ENCODE data around the gene RTP5. TPM values are rescaled to one million over a fixed set of nuclear protein-coding genes. Genes with fewer than 3 reads are reported as not detected.
A peak's percentile ranks its signal among the peaks of the same experiment; 100 is the strongest.

RTP5 gene
- total and polyA plus RNA-seq, 8 donors, result 0.10 to 0.43 TPM; not detected in 6

DNA sequence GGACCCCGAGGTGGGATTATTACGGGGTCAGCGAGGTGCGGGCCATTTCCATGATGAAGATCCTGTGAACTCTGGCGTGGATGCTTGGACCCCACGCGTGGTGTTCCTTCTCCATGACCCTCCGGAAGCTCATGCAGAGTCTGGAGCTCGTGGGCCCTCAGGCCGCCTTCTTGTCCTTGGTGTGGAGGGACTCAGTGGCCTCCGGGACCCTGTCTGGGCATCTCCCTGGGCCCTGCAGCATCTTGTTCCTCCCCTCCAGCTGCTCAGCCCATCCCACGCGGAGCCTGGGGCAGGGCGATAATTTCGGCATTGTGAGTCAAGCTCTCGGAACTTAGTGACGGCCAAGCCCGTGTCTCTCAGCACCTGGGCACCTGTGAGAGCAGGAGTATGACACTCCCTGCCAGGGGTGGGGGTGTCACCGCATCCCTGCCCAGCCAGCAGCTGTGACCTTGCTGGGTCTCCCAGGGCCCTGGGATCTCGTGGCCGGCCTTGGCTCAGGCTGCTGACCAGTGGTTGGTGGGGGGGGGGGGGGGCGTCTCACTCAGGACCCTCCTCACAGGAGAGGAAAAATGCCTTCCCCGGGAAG lies 24.6 kb downstream of the RTP5 start:
- peaks cover 0 to 28% (median 17%) of the 10 kb centered on the region in 4 donors for H3K4me1 ChIP-seq

DNA sequence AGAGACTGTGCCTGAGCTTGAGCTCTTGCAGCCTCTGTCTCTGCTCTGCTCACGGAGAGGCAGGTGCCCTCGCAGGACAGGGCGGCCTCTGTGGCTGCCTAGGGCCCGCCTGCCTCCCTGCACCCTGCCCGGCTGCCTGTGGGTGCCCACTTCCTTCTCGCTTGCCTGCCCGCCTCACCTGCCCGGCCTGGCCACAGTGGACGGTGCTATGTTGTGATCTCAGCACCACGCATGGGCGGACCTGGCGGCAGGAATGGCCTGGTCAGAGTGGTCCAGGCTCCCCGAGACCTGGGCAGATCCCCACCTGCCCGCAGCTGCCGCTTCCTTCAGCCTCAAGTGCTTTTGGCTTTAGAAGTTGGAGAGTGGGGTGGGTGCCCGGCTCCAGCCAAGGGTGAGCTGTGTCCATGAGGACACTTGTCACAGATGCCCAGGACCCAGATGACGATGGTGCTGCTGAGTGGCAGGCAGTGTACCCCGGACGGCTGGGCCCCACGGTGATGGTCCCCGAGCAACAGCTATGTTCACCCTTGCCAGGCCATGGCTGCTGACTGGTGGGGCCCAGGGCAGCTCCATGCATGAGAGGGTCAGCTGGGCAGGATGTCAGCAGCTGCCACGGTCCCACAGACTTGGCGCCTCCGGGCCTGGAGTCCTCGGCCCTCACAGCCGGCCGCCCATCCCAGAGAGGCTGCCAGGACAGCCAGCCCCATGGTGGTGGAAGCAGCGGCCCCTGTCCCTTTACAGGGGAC lies 25.3 kb downstream of the RTP5 start:
- Histone ChIP-seq H3K4me3 (no peak overlapping the region), H3K4me1 (peaks cover 0 to 35% (median 17%) of the 10 kb centered on the region in 4 donors), H3K9me3 (no peaks in the 10 kb centered on the region), H3K27ac (no peak overlapping the region), H3K36me3 (no peaks in the 10 kb centered on the region), H3K27me3 (no peaks in the 10 kb centered on the region)
- intact Hi-C loops (cut with DNase I; ENCODE audit: low total_unique reads), result no loop called here
- TF ChIP-seq, protein P1, sequence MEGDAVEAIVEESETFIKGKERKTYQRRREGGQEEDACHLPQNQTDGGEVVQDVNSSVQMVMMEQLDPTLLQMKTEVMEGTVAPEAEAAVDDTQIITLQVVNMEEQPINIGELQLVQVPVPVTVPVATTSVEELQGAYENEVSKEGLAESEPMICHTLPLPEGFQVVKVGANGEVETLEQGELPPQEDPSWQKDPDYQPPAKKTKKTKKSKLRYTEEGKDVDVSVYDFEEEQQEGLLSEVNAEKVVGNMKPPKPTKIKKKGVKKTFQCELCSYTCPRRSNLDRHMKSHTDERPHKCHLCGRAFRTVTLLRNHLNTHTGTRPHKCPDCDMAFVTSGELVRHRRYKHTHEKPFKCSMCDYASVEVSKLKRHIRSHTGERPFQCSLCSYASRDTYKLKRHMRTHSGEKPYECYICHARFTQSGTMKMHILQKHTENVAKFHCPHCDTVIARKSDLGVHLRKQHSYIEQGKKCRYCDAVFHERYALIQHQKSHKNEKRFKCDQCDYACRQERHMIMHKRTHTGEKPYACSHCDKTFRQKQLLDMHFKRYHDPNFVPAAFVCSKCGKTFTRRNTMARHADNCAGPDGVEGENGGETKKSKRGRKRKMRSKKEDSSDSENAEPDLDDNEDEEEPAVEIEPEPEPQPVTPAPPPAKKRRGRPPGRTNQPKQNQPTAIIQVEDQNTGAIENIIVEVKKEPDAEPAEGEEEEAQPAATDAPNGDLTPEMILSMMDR (IDR thresholded peaks at IDR 0.05), result no peak
- TF ChIP-seq POLR2AphosphoS5 (IDR thresholded peaks at IDR 0.05), result no peak
- TF ChIP-seq EP300 (IDR thresholded peaks at IDR 0.05), result no peak
- no peak for TF ChIP-seq POLR2A (IDR thresholded peaks at IDR 0.05)
- peak; percentile 7 to 24 for DNase-seq
- 88 to 92% (median 91%) methylated on average over 11 to 28 of the region's 28 CpGs for WGBS, 5 donors

More for the DNA sequence above, 24.6 kb downstream of the RTP5 start:
- Histone ChIP-seq H3K27me3 (no peaks in the 10 kb centered on the region), H3K27ac (no peak overlapping the region), H3K4me3 (no peak overlapping the region), H3K9me3 (no peaks in the 10 kb centered on the region), H3K36me3 (no peaks in the 10 kb centered on the region)
- intact Hi-C loops (cut with DNase I; ENCODE audit: low total_unique reads), result no loop called here
- peak in 1 of 2 donors; percentile 11 for DNase-seq
- no peak for TF ChIP-seq POLR2A (IDR thresholded peaks at IDR 0.05)
- 80 to 93% (median 89%) methylated on average over 10 to 23 of the region's 23 CpGs for WGBS, 5 donors

DNA sequence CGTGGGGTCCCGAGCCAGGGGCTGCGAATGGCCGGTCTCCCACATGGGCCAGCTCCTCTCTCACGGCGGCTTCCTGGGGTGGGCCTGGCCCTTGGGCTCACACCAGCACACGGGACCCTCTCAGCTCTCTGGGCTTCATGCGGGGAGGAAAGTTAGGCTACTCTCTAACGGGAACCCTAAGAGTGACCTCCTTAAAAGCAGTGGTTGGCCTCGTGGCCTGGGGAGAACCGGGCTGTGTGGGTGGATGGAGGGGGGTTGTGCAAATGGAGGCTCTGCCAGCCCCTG lies 25.8 kb downstream of the RTP5 start:
- no peak overlapping the region for H3K4me3 ChIP-seq
- intact Hi-C loops (cut with DNase I; ENCODE audit: low total_unique reads), result no loop called here
- WGBS, 5 donors, result 72 to 91% (median 86%) methylated on average over 4 to 11 of the region's 11 CpGs; no CpG with 5 or more reads in 1 of the 5 donors
- H3K27ac ChIP-seq, result peak overlapping the region in 2 of 5 donors; percentile 47 to 69
- TF ChIP-seq POLR2A (IDR thresholded peaks at IDR 0.05) (no peak), POLR2AphosphoS5 (IDR thresholded peaks at IDR 0.05) (no peak), EP300 (IDR thresholded peaks at IDR 0.05) (no peak)
- TF ChIP-seq, protein P1 (IDR thresholded peaks at IDR 0.05), result no peak
- DNase-seq, result no peak
- no peaks in the 10 kb centered on the region for H3K36me3 ChIP-seq
- H3K27me3 ChIP-seq, result no peaks in the 10 kb centered on the region
- H3K9me3 ChIP-seq, result no peaks in the 10 kb centered on the region
- peaks cover 0 to 40% (median 17%) of the 10 kb centered on the region in 4 donors for H3K4me1 ChIP-seq

DNA sequence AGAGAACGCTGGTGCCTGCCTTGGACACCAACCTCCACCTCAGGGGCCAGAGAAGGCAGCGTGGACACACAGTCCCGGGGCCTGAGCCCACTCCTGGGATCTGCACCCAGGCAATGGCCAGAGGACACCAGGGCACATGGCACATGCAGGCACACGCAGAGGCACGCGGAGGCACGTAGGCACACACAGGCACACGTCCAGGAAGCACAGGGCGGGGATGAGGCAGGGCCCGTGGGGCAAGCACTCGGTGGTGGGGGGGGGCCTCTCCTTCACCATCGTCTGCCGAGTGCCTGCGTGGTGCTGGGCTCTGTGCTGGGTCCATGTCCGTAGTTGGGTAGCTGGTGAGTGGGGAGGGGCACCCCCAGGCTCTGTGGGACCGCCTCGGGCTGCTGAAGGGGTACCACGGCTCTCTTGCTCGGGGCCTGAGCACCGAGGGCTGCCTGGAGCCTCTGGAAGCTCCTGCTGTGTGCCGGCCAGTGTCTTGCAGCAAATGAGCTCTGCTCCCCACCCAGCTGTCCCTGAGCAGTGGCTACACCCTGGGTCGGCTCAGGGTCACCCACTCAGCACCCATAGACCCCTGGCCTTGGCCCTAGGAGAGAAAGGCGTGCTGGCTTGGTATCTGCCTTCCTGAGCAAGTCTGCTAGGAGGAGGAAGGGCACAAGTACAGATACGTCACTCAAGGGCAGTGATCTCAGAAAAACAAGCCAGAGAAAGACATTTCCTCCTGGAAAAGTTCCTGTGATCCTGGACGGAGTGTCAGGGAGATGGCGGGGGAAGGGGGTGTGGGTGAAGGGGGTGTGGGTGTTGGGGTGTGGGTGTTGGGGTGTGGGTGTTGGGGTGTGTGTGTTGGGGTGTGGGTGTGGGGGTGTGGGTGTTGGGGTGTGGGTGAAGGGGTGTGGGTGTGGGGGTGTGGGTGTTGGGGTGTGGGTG lies 26.4 kb downstream of the RTP5 start:
- Histone ChIP-seq H3K27me3 (no peaks in the 10 kb centered on the region), H3K4me1 (peaks cover 0 to 46% (median 17%) of the 10 kb centered on the region in 4 donors), H3K9me3 (no peaks in the 10 kb centered on the region), H3K36me3 (no peaks in the 10 kb centered on the region), H3K4me3 (no peak overlapping the region), H3K27ac (peak overlapping the region in 3 of 5 donors; percentile 41 to 69 (median 47))
- intact Hi-C loops (cut with DNase I; ENCODE audit: low total_unique reads), result no loop called here
- 48 to 63% (median 52%) methylated on average over 13 to 26 of the region's 26 CpGs for WGBS, 5 donors
- DNase-seq, result peak; percentile 27 to 85
- TF ChIP-seq EP300 (IDR thresholded peaks at IDR 0.05) (no peak), POLR2A (IDR thresholded peaks at IDR 0.05) (no peak), POLR2AphosphoS5 (IDR thresholded peaks at IDR 0.05) (no peak)
- TF ChIP-seq, protein P1 (IDR thresholded peaks at IDR 0.05), result no peak
